K562 (cell line): ENCODE results near the gene LVRN.

Experiments
- EZH2 ChIP-seq: IDR thresholded peaks from 2 replicates; pipeline ENCODE4 v1.6.1; 2012; ENCODE audit warnings: low read depth, mild to moderate bottlenecking, inconsistent platforms, low read length, borderline replicate concordance
- ZNF780A ChIP-seq: fragments of 250-450 bp; sonication (Bioruptor Pico); IDR thresholded peaks from 2 replicates; pipeline ENCODE4 v1.5.0; 2021; ENCODE audit warnings: mild to moderate bottlenecking

DNA sequence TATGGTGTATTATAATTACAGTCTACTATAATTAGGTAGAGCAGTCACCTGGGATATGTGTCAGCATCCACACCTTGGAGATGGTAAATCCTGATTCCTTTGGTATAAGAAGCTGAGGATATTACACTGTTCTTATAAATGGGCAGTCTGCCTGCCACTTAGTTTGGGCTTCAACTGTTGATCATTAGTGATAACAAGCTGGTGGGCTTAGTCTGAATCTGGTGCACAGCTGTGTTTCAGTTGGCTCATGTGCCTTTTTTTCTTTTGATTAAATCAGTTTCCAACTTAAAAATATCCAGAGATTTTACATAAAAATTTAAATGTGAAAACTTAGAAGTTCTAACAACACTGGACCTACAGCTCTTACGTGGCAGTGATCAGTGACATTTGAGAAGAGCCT is 21.2 kb downstream of the LVRN start:
- TF ChIP-seq EZH2 (no peak), ZNF780A (CRISPR knock-in tag) (no peak)
